GM21381 (cell line): ENCODE data around the gene RAP1B.
A peak's percentile ranks its signal among the peaks of the same experiment; 100 is the strongest.

Experiments used
- ATAC-seq: cut with Tn5 transposase; IDR thresholded peaks from one replicate; pipeline ENCODE4 v1.9.1; 2021; ENCODE audit warnings: mild to moderate bottlenecking, moderate library complexity; ENCODE audit not compliant: unreplicated experiment

The RAP1B gene

DNA sequence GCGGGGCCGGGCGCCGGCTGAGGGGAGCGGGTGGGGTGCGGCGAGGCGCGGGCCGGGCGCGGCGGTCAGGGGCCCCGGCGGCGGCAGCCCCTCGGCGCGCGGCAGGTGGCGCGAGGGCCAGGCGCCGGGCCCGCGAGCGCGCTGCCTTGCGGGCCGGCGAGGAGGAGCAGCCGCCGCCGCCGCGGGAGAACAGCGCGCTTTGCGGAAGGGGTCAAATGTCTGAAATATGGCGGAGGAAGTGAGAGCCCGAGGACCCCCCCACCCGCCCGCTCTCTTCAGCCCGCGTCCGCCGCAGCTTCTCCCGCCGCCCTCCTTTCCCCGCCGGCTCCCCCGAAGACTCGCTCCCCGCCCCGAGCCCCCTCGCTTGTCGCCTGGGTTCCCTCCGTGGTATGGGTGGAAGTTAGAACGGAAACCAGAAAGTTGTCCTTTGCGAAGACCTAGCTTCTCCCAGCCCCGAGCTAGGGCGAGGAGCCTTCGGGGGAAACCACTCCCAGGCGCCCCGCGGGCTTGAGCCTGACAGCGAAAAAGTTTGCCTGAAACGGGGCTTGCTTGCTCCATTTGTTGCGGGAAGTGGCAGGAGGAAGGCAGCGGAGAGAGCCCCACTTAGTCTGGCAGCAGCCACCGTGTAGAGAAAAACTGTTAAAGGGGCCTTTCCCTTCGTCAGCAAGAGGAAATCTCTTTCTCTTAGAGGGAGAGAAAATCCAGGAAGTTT is 551 bp downstream of the RAP1B start:
- peak; percentile 36 for ATAC-seq

DNA sequence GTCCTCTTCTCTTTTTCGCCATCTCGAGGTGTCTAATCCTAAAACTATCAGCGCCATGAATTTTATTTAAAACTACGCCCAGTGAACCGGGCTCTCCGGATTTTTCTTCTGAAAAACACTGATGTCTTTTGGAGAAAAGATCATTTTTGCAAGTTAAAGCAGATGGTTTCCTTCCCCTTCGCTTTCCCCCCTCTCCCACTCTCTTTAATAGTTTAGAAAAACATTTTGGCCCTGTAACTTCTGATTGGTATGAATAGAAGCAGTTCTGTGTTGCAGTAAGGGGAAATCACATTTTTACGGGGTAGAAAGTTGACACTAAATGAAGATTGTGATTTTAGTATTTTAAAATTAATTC is 1.1 kb downstream of the RAP1B start:
- ATAC-seq, result no peak

DNA sequence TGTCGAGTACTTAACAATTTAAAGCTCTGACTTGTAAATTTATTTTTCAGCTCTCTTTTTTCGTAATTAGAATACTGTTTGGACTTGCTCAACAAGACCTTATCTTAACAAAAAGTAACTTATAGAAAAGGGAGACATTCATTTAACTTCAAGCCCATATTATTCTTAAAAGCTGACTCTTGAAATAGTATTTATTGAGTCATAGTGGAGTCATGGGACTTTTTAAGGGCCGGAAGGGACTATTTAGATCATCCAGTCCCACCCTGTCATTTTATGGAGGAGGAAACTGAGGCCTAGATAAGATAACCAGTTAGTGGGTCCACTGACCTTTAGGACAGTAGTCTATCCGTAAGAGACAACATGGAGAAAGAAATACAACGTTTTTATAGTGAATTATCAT is 1.5 kb downstream of the RAP1B start:
- ATAC-seq, result no peak

DNA sequence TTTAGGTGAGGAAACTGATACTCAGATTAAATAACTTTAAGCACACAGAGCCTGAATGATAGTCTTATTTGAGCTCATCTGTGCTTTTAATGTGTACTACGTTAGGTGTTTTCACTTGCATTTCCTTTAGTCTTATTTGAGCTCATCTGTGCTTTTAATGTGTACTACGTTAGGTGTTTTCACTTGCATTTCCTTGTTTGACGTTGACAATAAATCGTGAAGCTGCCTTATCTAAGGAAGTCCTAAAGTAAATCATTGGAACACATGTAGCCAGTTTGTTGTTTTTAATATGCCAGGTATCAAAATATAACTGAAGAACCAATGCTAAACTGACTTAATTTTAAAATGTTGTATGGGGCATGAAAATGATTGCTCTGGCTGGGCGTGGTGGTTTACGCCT is 2.0 kb downstream of the RAP1B start:
- ATAC-seq, result no peak

DNA sequence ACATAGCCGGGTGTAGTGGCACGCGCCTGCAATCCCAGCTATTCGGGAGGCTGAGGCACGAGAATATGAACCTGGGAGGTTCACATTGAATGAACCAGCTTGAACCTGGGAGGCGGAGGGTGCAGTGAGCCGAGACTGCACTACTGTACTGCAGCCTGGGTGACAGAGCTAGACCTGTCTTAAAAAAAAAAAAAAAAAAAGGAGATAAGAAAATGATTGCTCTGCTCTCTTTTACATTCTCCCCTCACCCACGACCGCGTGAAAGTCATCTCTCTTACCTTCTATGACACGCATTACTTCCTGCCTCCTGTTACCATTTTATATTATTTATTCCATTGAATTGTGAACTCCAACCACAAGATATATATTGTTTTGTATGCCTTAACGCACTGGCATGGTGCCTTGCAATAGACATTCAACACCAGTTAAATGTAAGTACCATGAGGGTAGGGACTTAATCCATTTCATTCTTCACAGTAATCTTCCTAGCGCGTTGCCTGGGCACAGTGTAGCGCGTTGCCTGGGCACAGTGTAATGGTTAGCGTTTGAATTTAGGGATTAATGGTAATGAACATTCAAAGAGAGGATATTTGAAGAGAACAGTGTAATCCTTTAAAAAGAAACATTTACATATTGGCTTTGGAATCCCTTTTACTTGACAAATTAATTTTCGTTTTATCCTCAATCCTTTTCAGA is 2.7 kb downstream of the RAP1B start:
- no peak for ATAC-seq

DNA sequence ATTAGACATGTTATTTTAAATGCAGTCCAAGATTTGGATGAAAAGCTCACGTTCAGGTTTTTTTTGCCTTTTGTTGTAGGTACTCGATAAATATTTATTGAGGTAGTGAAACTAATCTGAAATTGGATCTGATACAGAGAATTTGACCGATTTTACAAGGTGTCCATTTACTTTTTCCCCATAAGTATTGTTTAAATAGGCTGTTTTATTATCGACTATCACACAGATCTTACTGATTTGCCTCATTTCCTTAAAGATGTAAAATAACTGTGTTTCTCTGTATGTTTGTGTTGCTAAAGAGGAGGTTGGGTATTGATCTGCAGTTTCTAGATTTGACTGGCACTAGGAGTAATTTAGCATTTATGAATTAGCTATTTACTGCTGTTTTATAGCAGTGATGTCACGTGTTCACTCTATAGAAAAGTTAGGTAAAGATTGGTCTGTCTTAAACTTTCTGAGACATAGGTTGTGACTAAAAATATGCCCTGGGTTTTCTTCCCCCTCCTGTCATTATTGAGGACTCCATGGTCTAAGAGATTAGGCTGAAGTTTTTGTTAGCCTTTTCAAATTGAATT is 3.5 kb downstream of the RAP1B start:
- ATAC-seq, result no peak

DNA sequence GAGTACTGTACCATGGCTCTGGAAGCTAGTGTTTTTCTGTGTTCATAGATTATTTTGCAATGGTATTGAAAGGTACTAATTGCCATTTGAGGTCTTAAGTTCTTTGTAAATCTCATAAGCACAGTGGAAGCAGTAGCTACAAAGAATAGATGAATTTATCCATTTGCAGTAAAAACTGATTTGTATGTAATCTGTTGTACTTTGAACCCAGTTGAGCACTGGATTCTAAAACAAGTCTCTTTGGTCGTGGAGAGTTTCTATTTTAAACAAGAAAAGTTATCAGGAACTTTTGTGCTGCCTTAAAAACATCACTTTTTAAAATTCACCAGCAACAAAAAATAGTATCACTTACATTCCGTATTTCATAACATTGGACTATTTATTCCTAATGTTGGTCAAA is 4.1 kb downstream of the RAP1B start:
- no peak for ATAC-seq

DNA sequence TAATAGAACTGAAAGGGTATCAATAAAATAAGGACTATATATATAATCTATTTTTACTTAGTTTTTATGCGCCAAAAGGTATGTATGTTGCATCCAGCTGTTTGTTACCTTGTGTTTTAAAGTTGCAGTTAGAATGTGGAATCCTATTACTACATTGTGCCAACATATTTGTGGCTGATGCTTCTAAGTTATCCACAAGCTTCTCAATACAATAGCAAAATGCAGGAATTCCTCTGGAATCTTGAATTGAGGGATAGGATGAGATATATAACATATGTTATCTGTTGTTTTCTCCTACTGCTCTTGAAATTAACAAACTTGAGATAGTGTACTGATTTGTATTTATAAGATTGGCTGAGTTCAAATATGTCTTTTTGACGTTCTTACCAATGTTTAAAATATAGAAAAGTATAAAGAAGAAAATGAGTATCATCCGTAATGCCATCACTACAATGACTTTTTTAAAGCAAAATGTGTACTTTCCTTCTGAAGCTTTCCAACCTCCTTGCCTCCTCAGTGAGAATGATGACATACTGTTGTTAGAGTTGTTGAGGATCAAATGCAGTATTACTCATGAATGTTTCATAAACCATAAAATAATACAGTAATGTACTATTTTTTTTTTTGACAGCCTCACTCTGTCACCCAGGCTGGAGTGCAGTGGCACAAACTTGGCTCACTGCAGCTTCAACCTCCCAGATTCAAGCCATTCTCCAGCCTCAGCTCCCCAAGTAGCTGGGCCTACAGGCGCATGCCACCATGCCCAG is 6.6 kb downstream of the RAP1B start:
- ATAC-seq, result no peak

DNA sequence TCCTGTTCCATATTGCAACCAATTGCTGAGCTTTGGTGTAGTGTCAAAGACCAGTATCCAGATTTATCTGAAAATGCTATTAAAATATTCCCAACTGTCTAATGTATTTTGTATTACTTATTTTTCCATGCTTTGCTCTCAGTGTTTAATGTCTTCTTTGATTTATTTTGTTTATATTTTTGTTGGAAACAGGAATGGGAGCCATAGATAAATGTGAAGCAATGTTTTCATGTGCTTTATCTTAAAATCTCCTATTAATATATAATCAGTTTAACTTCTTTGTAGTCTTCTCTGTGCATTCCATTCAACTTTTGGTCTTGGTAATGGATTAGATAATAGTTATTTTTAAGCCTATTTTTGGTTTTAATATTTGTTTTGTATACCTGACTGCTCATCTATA is 8.8 kb downstream of the RAP1B start:
- no peak for ATAC-seq

DNA sequence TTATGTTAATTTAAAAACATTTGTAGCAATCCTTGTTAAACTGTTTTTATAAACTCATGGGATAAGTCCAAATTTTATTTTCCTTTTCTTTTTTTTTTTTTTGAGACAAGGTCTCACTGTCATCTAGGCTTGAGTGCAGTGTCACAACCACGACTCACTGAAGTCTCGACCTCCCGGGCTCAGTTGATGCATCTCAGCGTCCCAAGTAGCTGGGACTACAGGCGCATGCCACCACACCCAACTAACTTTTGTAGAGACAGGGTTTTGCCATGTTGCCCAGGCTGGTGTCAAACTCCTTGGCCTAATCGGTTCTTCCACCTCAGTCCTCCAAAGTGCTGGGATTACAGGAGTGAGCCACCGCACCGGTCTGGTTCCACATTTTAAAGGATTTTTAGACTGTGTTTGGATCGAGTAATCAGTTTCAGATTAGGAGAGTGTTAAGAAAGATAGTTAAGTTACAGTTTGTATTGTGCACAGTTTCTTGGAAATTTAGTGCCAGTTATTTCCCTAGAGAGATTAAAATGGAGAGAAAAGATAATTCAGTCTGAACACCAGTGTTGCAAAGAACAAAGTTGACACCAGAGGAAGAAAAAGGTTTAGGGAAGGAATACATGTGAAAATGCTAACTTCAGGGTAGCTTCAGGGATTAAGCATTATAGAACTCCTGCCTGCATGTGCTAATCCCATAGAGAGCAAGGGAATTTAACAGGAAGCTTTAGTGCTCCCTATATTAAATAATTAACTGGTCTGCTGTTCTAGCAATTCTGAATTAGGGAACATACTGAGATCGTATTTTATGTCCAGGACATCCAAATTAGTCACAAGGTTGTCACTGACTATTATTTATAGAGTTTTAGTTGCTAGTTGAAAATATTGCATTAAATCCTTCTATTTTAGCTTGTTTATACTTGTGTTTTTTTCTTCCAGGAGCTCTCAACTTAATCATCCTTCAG is 10.1 kb downstream of the RAP1B start:
- ATAC-seq, result no peak

DNA sequence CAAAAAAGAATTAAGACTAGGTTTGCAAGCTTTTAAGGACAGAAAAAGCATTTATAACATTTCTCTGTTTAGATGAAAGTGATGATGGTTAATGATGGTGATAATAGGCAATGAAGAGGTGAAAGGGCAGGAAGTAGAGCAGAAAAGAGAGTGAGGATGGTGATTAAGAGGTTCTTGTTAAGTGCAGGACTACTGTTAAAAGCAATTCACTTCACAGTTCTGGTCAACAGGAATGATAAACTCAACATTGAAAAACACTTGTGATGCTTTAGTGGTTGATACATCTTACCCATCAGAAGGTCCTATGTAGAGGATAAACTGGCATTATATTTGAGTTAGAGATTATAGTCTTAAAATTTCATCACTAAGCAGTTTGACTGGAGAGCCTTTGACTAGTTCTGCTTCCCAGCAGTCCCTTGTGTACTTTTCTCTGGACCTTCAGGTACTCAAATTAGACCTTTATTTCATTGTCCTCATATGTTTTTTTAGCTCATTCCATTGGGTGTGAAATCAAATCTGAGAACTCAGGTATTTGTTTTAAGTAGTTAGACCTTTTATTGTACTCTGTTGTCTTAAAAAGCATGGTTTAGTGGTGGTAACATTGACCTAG is 10.9 kb downstream of the RAP1B start:
- ATAC-seq, result no peak

DNA sequence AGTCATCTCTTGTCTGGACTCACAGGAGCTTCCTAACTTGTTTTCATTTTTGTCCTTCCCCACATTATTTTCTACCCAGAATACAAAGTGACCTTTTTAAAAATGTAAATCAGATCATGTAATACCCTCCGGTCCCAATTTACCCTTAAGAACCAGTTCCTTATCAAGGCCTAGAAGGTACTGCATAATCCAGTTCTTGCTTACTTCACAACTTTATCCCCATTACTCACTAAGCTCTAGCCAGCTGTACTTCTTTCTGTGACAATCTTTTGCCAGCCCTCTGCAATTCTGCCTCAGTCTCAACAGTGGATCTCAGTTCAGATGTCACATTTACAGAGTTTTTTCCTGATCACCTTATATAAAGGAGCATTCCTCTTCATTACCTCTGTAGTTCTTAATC is 11.6 kb downstream of the RAP1B start:
- ATAC-seq, result no peak

DNA sequence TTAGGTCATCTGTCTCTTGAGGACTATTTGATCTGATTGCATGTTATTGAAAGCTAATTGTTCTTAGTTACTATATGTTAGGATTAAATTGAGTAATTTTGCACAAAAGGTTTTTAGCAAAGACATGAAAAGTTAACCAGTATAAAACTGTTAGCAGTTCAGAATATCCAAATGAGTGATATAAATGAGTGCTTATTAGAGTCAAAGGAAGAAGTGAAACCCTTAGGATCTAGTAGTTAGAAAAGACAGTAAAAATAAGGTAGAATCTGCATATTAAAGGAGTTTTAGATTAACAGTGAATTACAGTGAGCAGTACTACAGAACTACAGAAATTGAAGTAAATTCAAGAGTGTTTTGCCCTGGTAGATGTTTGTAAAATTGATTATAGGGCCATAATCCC is 12.4 kb downstream of the RAP1B start:
- no peak for ATAC-seq

DNA sequence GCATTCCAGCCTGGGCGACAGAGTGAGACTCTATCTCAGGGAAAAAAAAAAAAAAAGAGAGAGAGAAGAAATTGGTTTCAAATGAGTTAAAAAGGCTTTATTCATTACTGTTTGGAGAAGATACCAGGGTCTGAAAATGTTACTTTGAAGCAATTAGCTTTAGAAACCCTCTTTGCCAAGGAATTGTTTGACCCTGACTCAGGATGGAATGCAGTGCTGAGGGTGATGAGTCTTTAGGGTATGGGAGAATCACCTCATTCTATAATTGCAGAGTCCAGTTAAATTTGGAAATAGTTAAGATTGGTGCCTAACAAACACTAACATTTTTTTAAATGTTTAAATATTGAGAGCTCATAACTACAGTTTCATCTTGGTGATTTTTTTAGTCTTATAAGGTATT is 13.3 kb downstream of the RAP1B start:
- ATAC-seq, result no peak

DNA sequence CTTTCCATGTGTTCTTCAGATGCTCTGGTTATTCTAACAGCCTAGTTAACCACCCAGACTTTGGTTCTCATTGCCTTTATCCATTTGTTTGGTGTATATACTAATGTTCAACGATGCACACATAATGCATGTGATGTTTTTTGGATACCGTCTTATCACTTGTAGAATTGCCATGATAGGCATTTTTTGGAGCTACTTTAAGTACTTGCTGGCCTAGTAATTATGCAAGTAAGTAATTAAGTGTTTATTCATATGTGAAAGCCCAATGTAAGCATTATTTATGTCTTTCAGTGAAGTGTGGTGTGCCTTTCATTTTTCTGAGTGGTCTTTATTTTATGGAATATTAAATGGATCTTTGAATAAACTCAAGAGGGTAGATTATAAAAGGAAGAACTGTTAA is 14.2 kb downstream of the RAP1B start:
- no peak for ATAC-seq

DNA sequence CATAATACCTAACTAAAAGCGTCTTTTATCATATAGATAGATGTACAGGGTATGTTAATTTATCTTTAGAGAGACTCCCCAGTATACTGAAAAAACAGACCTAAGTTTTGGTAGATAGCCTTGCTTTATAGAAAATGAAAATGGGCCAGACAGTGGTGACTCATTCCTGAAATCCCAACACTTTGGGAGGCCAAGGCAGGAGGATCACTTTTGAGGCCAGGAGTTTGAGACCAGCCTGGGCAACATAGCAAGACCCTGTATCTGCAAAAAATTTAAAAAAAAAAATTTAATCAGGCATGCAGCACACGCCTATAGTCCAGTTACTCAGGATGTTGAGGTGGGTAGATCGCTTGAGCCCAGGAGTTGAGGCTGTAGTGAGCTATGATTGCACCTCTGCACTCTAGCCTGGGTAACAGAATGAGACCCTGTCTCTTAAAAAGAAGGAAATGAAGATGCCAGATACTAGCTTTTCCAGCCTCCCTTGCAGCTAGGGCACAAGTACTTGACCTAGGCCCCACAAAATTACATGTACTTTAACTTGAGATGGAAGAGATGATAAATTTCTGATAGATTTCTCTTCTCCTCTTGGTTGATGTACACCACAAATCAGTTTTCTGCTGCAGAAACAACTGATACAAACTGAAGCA is 17.1 kb downstream of the RAP1B start:
- ATAC-seq, result no peak

DNA sequence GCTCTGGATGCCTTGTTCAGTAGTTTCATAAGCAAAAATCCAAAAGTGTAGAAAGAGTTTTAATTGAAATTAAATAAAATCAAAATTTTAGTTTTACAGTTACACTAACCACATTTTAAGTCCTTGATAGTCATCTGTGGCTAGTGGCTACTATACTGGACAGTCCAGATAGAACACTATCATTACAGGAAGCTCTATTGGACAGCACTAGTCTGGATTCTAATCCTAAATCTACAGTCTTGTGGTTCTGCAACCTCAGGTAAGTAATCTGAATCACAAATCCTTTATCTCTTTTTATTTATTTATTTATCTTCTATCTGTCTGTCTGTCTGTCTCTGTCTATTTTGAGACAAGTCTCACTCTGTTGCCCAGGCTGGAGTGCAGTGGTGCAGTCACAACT is 18.0 kb downstream of the RAP1B start:
- no peak for ATAC-seq

DNA sequence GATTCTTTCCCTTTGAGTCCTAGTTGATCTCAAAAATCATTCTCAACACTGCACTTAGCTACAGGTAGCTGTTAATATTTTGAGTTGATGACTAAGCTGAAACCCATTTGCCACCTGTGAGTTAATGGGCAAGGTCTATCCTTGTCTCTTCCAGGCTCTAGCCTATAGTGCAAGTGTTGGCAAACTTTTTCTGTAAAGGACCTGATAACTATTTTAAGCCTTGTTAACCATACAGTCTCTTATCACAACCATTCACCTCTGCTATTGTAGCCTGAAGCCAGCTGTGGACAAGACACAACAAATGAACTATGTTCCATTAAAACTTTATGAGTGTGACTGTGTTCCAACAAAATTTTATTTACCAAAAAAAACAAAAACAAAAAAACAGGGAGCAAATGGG is 19.4 kb downstream of the RAP1B start:
- ATAC-seq, result no peak

DNA sequence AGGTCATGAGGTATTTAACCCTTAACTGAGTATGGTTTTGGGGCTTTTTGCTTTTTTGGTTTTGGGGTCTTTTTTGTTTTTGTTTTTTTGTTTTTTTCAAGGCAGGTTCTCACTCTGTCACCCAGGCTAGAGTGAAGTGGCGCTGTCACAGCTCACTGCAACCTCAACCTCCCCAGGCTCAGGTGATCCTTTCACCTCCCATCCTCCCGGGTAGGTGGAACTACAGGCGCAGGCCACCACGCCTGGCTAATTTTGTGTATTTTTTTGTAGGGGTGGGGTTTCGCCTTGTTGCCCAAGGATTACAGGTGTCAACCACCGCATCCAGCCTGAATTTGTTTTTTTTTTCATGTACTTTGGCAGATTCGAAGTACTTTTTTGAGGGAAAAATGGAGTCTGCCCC is 19.9 kb downstream of the RAP1B start:
- ATAC-seq, result no peak

DNA sequence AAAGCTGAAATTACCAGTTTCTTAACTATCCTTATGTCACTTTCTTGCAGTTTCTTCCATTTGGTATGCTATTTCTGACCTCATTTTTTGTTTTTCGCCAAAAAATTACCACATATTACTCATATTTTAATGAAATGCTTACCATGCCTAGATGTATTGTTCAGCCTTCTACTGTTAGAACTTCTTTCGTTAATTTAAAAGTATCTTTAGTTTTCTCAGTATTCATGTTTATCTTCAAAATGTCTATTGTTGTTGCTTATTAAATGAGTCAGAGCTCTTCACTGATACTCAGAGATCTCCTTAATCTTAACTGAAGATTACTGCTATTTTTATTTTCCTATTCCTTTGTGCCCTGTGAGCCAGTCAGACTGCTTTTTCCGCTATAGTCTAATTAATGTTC is 20.5 kb downstream of the RAP1B start:
- no peak for ATAC-seq
